Astrocyte (in vitro differentiated cells and primary cell): ENCODE data around the gene CFAP43. TPM values are rescaled to one million over a fixed set of nuclear protein-coding genes. Genes with fewer than 3 reads are reported as not detected.
A peak's percentile ranks its signal among the peaks of the same experiment; 100 is the strongest.

Experiments used
- DNase-seq: peaks from one replicate; pipeline ENCODE4 v3.0.0-alpha.2; 2010; ENCODE audit warnings: low read depth
- FAIRE-seq: peaks from 2 replicates; lab custom pipeline; 2011; peaks lifted over from hg19 to GRCh38; lab: Jason Lieb, UNC
- H2AFZ ChIP-seq: 2 replicates; pipeline ENCODE4 v1.6.0; 2012; ENCODE audit warnings: low read depth, low read length, inconsistent platforms
- H3K27ac ChIP-seq: 2 replicates; pipeline ENCODE4 v1.5.1; 2011; ENCODE audit warnings: low read depth, low read length, inconsistent platforms
- H3K27me3 ChIP-seq: 2 replicates; pipeline ENCODE4 v1.6.0; 2011; ENCODE audit warnings: low read length, inconsistent platforms; ENCODE audit not compliant: insufficient read depth
- H3K36me3 ChIP-seq: 2 replicates; pipeline ENCODE4 v1.5.1; 2011; ENCODE audit warnings: low read length, inconsistent platforms; ENCODE audit not compliant: insufficient read depth
- H3K4me1 ChIP-seq: 2 replicates; pipeline ENCODE4 v1.5.1; 2011; ENCODE audit warnings: low read length, inconsistent platforms; ENCODE audit not compliant: insufficient read depth
- H3K4me2 ChIP-seq: 2 replicates; pipeline ENCODE4 v1.6.0; 2012; ENCODE audit warnings: low read length, inconsistent platforms
- H3K4me3 ChIP-seq: 2 replicates; pipeline ENCODE4 v1.5.1; 2011; ENCODE audit warnings: low read depth, mild to moderate bottlenecking, low read length, inconsistent platforms; ENCODE audit not compliant: insufficient read depth
- H3K79me2 ChIP-seq: 2 replicates; pipeline ENCODE4 v1.6.0; 2012; ENCODE audit warnings: mild to moderate bottlenecking, low read length, inconsistent platforms; ENCODE audit not compliant: insufficient read depth
- H3K9ac ChIP-seq: 2 replicates; pipeline ENCODE4 v1.6.0; 2012; ENCODE audit warnings: mild to moderate bottlenecking, low read length, inconsistent platforms
- H3K9me3 ChIP-seq: 2 replicates; pipeline ENCODE4 v1.5.1; 2012; ENCODE audit warnings: low read depth, mild to moderate bottlenecking, low read length, inconsistent platforms; ENCODE audit not compliant: insufficient read depth
- H4K20me1 ChIP-seq: 2 replicates; pipeline ENCODE4 v1.6.0; 2012; ENCODE audit warnings: low read length, inconsistent platforms; ENCODE audit not compliant: insufficient read depth
- H3K27ac Mint-ChIP-seq: one replicate; pipeline ENCODE4 v1.8.0; 2021; ENCODE audit warnings: mild to moderate bottlenecking, mixed read lengths; ENCODE audit not compliant: unreplicated experiment
- H3K27me3 Mint-ChIP-seq: one replicate; pipeline ENCODE4 v1.8.0; 2021; ENCODE audit warnings: low read depth, mixed read lengths; ENCODE audit not compliant: unreplicated experiment
- H3K36me3 Mint-ChIP-seq: one replicate; pipeline ENCODE4 v1.8.0; 2021; ENCODE audit warnings: low read depth, mixed read lengths; ENCODE audit not compliant: unreplicated experiment
- H3K4me1 Mint-ChIP-seq: one replicate; pipeline ENCODE4 v1.8.0; 2021; ENCODE audit warnings: low read depth, mixed read lengths; ENCODE audit not compliant: unreplicated experiment
- H3K4me3 Mint-ChIP-seq: one replicate; pipeline ENCODE4 v1.8.0; 2021; ENCODE audit warnings: mild to moderate bottlenecking, moderate library complexity, mixed read lengths; ENCODE audit not compliant: unreplicated experiment
- H3K9me3 Mint-ChIP-seq: one replicate; pipeline ENCODE4 v1.8.0; 2021; ENCODE audit warnings: mild to moderate bottlenecking, mixed read lengths; ENCODE audit not compliant: unreplicated experiment
- EZH2 ChIP-seq: IDR thresholded peaks from 2 replicates; pipeline ENCODE4 v1.6.1; 2012; ENCODE audit warnings: mild to moderate bottlenecking, low read length, inconsistent platforms; ENCODE audit not compliant: insufficient read depth
- total RNA-seq: library from RNA; stranded (reverse); gene quantifications from 2 replicates; pipeline ENCODE4 v1.2.1, GENCODE V29; 2021
- TF ChIP-seq, protein P1 (sequence below): IDR thresholded peaks from 2 replicates; pipeline ENCODE4 v1.5.1; 2011; ENCODE audit warnings: low read depth, mild to moderate bottlenecking, inconsistent platforms, low read length, moderate library complexity; ENCODE audit not compliant: insufficient read depth

Gene CFAP43
- total RNA-seq, 1 donor from 2014 or later: 0.27 TPM

DNA sequence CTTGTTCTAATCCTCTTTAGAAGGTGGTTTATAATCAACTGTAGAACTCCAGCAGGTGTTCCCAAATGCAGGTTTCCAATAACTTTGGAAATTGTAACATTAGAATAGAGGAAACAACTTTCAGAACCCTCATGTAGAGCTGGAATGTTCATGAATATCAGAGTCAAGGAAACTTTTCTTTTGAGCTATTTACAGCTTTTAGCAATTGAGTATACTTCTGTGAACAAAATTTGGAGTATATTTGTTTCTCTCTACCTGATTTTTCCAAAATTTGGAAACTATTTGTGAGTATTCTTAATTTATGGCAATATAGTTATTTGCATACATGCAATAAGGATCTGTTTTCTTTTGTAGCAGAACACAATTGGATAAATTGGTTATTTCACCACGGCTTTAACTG is 2.8 kb upstream of the CFAP43 start:
- H3K4me1 Mint-ChIP-seq: no peaks in the 10 kb centered on the region
- no peaks in the 10 kb centered on the region for H3K27me3 Mint-ChIP-seq
- no peak overlapping the region for H3K27ac Mint-ChIP-seq

DNA sequence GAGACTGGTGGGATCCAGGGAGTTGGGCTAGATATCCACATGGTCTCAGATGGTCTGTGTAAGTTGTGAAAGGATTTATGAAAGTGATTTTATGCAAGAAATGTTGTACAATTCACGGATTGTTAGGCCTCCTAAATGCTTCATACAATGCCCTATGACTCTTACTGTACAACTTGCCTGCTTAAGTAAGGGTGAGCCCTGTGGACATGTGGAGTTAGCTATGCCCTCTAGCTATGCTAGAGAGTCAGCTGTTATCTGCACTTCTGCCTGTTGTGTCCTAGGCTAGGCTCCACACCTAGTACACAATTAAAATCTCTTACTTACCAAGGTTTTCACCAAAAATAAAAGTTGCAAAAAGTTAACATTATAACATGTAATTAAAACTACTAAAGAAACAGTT is 1.7 kb upstream of the CFAP43 start:
- Mint-ChIP-seq H3K4me3 (no peak overlapping the region), H3K9me3 (peaks cover 10% of the 10 kb centered on the region), H3K27ac (no peak overlapping the region), H3K4me1 (no peaks in the 10 kb centered on the region), H3K27me3 (no peaks in the 10 kb centered on the region), H3K36me3 (no peaks in the 10 kb centered on the region)
- Histone ChIP-seq H3K36me3 (no peaks in the 10 kb centered on the region), H2AFZ (no peak overlapping the region), H3K4me3 (no peak overlapping the region), H3K27me3 (no peaks in the 10 kb centered on the region), H3K4me1 (peaks cover 9% of the 10 kb centered on the region), H3K79me2 (no peaks in the 10 kb centered on the region), H3K9ac (no peak overlapping the region), H3K4me2 (no peak overlapping the region), H3K27ac (no peak overlapping the region), H3K9me3 (no peaks in the 10 kb centered on the region), H4K20me1 (no peaks in the 10 kb centered on the region)
- DNase-seq: no peak
- peak; percentile 39 for FAIRE-seq
- TF ChIP-seq EZH2: no peak
- TF ChIP-seq, protein P1, sequence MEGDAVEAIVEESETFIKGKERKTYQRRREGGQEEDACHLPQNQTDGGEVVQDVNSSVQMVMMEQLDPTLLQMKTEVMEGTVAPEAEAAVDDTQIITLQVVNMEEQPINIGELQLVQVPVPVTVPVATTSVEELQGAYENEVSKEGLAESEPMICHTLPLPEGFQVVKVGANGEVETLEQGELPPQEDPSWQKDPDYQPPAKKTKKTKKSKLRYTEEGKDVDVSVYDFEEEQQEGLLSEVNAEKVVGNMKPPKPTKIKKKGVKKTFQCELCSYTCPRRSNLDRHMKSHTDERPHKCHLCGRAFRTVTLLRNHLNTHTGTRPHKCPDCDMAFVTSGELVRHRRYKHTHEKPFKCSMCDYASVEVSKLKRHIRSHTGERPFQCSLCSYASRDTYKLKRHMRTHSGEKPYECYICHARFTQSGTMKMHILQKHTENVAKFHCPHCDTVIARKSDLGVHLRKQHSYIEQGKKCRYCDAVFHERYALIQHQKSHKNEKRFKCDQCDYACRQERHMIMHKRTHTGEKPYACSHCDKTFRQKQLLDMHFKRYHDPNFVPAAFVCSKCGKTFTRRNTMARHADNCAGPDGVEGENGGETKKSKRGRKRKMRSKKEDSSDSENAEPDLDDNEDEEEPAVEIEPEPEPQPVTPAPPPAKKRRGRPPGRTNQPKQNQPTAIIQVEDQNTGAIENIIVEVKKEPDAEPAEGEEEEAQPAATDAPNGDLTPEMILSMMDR: no peak

More for the DNA sequence above, 2.8 kb upstream of the CFAP43 start:
- Histone ChIP-seq H3K27ac (no peak overlapping the region), H3K27me3 (peaks cover 2% of the 10 kb centered on the region), H3K36me3 (no peaks in the 10 kb centered on the region), H3K4me3 (no peak overlapping the region), H3K4me2 (no peak overlapping the region), H3K9me3 (no peaks in the 10 kb centered on the region), H2AFZ (no peak overlapping the region), H3K79me2 (no peaks in the 10 kb centered on the region), H3K9ac (no peak overlapping the region), H4K20me1 (no peaks in the 10 kb centered on the region), H3K4me1 (peaks cover 9% of the 10 kb centered on the region)
- DNase-seq: no peak
- no peaks in the 10 kb centered on the region for H3K36me3 Mint-ChIP-seq
- peaks cover 12% of the 10 kb centered on the region for H3K9me3 Mint-ChIP-seq
- no peak for FAIRE-seq
- no peak for TF ChIP-seq EZH2
- TF ChIP-seq, protein P1: no peak
- H3K4me3 Mint-ChIP-seq: no peak overlapping the region

DNA sequence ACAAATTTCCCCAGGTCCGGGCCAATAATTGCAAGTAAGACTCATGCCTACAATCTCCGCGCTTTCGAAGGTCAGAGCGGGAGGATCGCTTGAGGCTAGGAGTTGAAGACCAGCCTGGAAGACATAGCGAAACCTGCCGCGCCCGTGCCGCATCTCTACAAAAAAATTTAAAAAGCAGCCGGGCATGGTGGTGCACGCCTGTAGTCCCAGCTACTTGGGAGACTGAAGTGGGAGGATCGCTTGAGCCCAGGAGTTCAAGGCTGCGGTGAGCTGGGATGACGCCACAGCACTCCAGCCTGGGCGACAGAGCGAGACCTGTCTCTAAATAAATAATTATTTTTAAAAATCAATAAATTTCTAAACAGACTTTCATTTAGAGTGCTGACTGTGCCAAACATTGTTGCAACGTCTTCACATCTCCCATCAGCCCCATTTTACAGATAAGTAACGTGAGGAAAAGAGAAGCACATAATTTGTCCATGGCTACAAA is 494 bp upstream of the CFAP43 start:
- peak overlapping the region; percentile 100 for H2AFZ ChIP-seq
- no peak overlapping the region for H3K27ac Mint-ChIP-seq
- no peaks in the 10 kb centered on the region for H3K27me3 Mint-ChIP-seq
- H3K9me3 Mint-ChIP-seq: peaks cover 10% of the 10 kb centered on the region
- FAIRE-seq (no peak), DNase-seq (no peak)
- TF ChIP-seq, protein P1: no peak
- TF ChIP-seq EZH2: no peak
- H3K4me3 ChIP-seq: peak overlapping the region; percentile 75
- no peaks in the 10 kb centered on the region for H3K36me3 ChIP-seq
- H3K79me2 ChIP-seq: no peaks in the 10 kb centered on the region
- H3K4me2 ChIP-seq: peak overlapping the region; percentile 99
- H3K4me1 ChIP-seq: peaks cover 9% of the 10 kb centered on the region
- no peak overlapping the region for H3K27ac ChIP-seq
- H3K9ac ChIP-seq: peak overlapping the region; percentile 88
- no peaks in the 10 kb centered on the region for H4K20me1 ChIP-seq
- H3K4me1 Mint-ChIP-seq: no peaks in the 10 kb centered on the region
- no peaks in the 10 kb centered on the region for H3K9me3 ChIP-seq
- H3K36me3 Mint-ChIP-seq: no peaks in the 10 kb centered on the region
- H3K27me3 ChIP-seq: no peaks in the 10 kb centered on the region
- H3K4me3 Mint-ChIP-seq: peak overlapping the region; percentile 91
